ENCODE results near the gene PRUNE1.

PRUNE1 gene

GRCh38 chr1:151008244-151009205 lies at the start of gene PRUNE1:
Gene PRUNE1 (plus strand): TSS chr1:151008449. CDS start chr1:151008633, 184 bp downstream.
- DNase-seq: peak; percentile 95

GRCh38 chr1:150960646-150961045 lies 47.6 kb upstream of the PRUNE1 start:
- no peak for DNase-seq

GRCh38 chr1:150961756-150962155 lies 46.5 kb upstream of the PRUNE1 start:
- DNase-seq: no peak

GRCh38 chr1:150963321-150964163 lies 44.7 kb upstream of the PRUNE1 start:
- no peak for DNase-seq

GRCh38 chr1:150964164-150964489 lies 44.1 kb upstream of the PRUNE1 start:
- DNase-seq: no peak

GRCh38 chr1:150965605-150966004 lies 42.6 kb upstream of the PRUNE1 start:
- DNase-seq: no peak

GRCh38 chr1:150966011-150966410 lies 42.2 kb upstream of the PRUNE1 start:
- DNase-seq: no peak

GRCh38 chr1:150967936-150968335 lies 40.3 kb upstream of the PRUNE1 start:
- no peak for DNase-seq

GRCh38 chr1:150968491-150968890 lies 39.8 kb upstream of the PRUNE1 start:
- no peak for DNase-seq

- DNase-seq: no peak
Measured at GRCh38 chr1:150969626-150970025, 38.6 kb upstream of the PRUNE1 start.

- no peak for DNase-seq
Measured at GRCh38 chr1:150970808-150971582, 37.3 kb upstream of the PRUNE1 start.

GRCh38 chr1:150971583-150972416 lies 36.4 kb upstream of the PRUNE1 start:
- no peak for DNase-seq

GRCh38 chr1:150972417-150972940 lies 35.8 kb upstream of the PRUNE1 start:
- DNase-seq: no peak

GRCh38 chr1:150973258-150973835 lies 34.9 kb upstream of the PRUNE1 start:
- DNase-seq: no peak

GRCh38 chr1:150973836-150974579 lies 34.2 kb upstream of the PRUNE1 start:
- peak; percentile 27 for DNase-seq

GRCh38 chr1:150974580-150975478 lies 33.4 kb upstream of the PRUNE1 start, which contains the start of gene CERS2:
Gene CERS2 (minus strand): TSS chr1:150974835. CDS start chr1:150969090, 5,745 bp downstream.
- DNase-seq: peak; percentile 87

- no peak for DNase-seq
Measured at GRCh38 chr1:150976401-150976821, 31.8 kb upstream of the PRUNE1 start.

- no peak for DNase-seq
Measured at GRCh38 chr1:150976879-150977694, 31.2 kb upstream of the PRUNE1 start.

Measured in fibroblast of skin of right biceps (primary cell).